ENCODE measurements around the gene OR2A12.
"Not testable (repeated sequence)": the region's sequence is repeated elsewhere in the genome, so short reads cannot be mapped to it uniquely, and the experiment has no call there.

Gene OR2A12, protein sequence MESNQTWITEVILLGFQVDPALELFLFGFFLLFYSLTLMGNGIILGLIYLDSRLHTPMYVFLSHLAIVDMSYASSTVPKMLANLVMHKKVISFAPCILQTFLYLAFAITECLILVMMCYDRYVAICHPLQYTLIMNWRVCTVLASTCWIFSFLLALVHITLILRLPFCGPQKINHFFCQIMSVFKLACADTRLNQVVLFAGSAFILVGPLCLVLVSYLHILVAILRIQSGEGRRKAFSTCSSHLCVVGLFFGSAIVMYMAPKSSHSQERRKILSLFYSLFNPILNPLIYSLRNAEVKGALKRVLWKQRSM

DNA sequence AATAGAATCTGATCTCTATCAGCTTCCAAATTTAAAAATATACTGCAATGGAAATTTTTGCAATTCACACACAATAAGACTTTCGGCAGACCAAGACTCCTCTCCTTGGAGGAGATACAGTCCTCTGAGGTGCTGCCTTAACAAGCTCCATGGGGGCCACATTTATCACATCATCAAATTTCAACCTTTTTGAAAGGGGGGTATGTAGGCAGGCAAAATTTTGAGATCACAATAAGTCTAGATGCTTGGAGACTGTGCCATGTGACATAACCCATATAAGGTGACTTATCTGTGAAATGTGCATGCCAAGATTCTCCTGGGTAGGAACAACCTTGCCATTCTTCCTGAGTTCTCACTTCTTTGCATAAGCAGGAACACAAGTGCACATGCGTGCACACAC lies at the start of gene OR2A12:
OR2A12 (plus strand) TSS at position 301 of the 400 bp plus-strand sequence. CDS start 8,830 bp downstream, outside the sequence.
- no peak for DNase-seq (ENCODE audit: low read depth in 2 of 2)

DNA sequence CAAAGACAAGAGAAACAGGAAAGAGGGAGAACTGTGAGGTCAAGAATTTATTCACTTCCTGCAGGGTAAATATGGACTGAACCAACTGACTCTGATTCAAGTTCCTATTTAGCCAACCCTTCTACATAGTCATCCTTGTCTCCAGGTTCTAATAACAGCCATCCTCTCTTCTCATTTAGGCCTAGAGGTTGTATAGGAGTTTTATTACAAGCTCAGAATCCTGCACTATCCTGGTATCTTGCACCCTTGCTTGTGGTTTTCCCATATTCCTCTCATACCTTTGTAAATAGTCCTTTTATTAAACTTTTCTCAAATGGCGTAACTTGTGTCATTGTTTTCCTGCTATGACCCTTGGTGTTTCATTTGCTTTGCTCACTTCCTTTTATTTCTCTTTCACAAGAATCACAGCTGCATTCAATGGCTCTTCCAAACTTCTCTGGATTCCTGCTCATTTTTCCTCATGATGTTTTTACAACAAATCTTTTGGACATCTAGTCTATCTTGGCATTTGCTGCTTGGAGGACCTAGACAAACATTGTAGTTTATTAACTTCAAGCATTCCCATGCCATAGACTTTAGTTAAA lies 49.7 kb upstream of the OR2A12 start:
- DNase-seq (ENCODE audit: low read depth in 2 of 2): no peak

DNA sequence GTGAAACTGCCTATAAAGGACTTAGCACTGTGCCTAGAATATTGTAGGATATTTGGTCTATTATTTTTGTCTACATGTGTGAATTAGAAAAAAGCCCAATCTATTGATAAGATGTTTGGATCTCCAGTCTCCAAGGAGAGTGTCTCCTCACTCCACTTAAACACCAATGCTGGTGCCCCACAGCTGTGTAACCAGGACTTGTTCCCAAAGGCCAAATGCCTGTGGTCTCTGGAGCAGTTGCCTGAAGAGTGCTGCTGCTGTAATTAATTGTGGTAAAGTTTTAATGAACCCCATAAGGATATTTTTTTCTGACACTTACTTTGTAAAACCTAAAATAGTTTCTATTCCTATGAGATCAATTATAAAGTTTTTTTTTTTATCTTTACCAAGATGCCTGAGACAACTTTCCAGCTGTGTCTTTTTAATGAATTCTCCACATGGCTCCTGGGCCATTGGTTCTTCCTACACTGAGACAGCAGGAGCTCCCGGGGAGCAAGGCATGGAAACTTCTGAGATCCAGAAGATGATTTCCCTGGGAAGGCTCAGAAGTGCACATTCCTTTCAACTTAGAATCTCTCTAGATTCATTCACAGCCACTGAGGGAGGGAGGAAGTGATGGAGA lies 48.6 kb upstream of the OR2A12 start:
- no peak for DNase-seq (ENCODE audit: low read depth in 2 of 2)

DNA sequence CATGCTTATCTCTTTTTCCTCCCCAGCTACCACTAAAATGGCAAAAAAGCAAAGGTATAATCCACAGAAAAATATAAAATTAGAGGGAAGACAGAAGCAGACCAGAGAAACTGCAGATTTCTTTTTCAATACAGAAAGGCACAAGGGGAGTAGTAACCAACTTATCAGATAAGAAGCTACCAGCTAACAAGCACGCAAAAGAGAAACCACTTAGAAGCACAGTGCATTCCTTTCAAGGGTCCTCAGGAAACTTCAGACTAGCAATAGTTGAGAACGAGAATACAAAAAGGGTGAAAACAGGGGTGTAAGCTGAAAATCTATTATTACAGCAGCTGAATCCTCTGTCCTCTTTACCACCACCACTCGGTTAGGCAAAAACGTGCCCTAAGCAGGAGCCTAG lies 47.2 kb upstream of the OR2A12 start:
- DNase-seq (ENCODE audit: low read depth in 2 of 2): no peak

DNA sequence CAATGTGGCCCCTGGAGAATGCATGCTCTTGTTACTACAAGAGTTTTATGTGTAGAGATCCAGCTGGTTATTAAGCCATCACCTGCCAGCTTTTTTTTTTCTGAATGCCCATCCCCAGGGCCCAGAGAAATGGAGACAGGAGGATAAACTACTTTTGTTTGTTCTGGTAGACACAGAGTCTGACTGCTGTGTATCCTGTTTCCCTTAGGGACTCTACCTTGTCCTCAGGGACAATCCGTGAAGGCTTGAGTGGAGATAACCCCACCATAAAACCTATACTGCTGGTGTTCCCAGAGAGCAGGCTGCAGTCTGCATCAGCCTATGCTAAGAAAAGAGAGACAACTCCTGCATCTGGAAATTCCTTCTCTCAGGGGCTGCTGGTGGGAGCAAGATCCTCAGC lies 37.4 kb upstream of the OR2A12 start, which contains the start of gene OR2A5:
OR2A5 (plus strand) TSS at position 301 of the 400 bp plus-strand sequence. CDS start 1,454 bp downstream, outside the sequence.
- no peak for DNase-seq (ENCODE audit: low read depth in 2 of 2)

DNA sequence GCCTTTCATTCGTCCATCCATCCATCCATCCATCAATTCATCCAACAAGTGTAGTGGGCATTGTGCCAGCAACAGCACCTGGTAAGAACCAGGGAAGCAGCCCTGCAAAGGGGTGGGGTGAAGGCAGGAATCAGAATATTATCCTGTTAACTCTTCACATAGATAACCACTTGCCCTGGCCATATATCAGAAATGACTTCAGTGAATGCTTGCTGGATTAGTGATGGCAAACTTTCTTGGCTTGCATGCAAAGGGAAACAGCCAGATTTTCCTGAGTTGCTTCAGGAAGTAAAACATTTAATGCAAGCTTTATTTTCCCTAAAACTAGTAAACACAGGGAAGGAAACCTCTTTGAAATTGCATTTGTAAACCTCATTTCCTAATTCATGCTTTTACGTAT lies 36.6 kb upstream of the OR2A12 start:
- no peak for DNase-seq (ENCODE audit: low read depth in 2 of 2)

DNA sequence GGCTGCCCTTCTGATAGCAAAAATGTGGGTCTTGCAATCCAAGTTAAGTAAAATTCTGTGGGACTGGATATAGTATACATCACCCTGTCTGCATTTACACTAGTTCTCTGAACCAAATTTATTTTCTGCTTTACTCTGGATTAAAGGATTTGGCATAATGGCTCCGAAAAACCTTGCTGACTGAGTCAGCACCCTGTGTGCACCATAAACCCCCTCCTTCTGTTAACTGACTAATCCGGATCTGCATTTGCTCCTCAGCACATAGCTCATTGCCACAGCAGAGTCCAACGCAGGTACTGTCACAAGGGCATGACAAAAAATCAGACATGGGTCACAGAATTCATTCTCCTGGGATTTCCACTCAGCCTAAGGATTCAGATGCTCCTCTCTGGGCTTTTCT lies 36.0 kb upstream of the OR2A12 start:
- no peak for DNase-seq (ENCODE audit: low read depth in 2 of 2)

DNA sequence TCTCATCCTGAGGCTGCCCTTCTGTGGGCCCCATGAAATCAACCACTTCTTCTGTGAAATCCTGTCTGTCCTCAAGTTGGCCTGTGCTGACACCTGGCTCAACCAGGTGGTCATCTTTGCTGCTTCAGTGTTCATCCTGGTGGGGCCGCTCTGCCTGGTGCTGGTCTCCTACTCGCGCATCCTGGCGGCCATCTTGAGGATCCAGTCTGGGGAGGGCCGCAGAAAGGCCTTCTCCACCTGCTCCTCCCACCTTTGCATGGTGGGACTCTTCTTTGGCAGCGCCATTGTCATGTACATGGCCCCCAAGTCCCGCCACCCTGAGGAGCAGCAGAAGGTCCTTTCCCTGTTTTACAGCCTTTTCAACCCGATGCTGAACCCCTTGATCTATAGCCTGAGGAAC lies 35.2 kb upstream of the OR2A12 start:
- DNase-seq (ENCODE audit: low read depth in 2 of 2): not testable (repeated sequence)

DNA sequence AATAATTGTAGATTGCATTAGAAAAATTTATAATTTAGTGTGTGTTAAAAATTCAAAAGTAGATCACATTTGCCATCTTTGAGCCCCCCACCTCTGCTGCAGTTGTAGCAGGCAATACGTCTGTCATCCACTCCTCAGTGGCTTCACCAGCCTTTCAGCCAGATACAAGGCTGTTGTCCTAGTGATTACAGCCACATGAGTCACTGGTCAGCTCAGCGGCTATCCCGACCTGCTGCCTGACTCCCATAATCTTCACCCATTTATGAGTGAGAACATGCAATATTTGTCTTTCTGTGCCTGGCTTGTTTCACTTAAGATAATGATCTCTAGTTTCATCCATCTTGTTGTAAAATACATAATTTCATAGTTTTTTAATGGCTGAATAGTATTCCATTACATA lies 28.1 kb upstream of the OR2A12 start:
- no peak for DNase-seq (ENCODE audit: low read depth in 2 of 2)

DNA sequence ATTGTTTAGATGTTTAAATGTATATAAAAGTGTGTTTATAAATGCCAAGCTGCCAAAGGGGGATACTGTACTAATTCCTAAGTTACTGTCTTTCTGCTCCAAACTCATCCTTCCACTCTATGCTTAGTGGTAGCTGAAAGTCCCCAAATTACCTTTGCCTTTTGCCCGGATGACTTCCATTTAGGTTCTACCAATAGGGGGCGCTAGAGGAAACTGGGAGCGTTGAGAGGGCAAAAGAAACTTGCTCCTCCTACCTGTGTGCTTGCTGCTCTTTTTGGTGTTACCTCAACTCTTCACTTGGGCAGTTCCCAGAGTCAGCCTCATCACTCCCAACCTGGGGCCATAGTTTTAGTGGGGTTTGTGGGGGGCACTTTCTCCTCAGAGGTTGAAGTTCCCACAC lies 22.4 kb upstream of the OR2A12 start:
- no peak for DNase-seq (ENCODE audit: low read depth in 2 of 2)

DNA sequence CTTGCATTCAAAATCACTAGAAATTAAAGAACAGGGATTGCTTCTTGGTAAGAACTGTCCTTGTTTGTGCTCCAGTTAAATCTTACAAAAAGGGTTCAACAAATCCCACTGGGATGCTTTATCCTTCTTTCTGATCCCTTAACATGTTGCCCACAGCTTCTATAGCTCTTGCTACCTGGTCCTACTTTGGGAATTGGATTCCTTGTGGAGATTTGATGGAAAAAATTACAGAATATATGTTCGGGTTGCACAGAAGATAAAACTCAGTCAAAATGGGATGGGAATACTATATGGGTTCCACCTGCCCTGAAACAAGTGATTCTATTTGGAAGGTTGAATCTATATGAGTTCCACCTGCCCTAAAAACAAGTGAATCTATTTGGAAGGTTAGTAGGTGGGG lies 16.6 kb upstream of the OR2A12 start, which contains the start of gene OR2A25:
OR2A25 (plus strand) TSS at position 301 of the 400 bp plus-strand sequence. CDS start 4,409 bp downstream, outside the sequence.
- no peak for DNase-seq (ENCODE audit: low read depth in 2 of 2)

DNA sequence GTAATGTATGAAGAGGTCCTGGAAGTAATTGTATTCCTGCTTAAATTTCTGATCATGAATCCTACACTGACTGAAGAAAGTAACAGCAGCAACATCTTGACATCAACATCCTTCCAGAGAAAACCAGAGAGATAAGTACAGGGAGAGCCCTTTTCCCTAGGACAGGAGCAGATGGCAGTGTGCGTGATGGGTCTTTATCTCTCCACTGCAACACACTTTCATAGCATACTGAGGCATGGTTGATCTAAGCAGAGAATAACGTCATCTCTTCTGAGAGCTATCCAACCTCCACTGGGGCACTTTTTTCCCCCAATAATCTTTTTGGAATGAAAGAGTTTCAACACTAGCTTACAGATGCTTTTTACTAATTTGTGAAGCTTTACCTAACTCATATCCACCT lies 16.1 kb upstream of the OR2A12 start:
- no peak for DNase-seq (ENCODE audit: low read depth in 2 of 2)

DNA sequence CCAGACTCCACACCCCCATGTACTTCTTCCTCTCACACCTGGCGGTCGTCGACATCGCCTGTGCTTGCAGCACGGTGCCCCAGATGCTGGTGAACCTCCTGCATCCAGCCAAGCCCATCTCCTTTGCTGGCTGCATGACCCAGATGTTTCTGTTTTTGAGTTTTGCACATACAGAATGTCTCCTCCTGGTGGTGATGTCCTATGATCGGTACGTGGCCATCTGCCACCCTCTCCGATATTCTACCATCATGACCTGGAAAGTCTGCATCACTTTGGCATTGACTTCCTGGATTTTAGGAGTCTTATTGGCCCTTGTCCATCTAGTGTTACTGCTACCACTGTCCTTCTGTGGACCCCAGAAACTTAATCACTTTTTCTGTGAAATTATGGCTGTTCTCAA lies 11.7 kb upstream of the OR2A12 start:
- DNase-seq (ENCODE audit: low read depth in 2 of 2): no peak

DNA sequence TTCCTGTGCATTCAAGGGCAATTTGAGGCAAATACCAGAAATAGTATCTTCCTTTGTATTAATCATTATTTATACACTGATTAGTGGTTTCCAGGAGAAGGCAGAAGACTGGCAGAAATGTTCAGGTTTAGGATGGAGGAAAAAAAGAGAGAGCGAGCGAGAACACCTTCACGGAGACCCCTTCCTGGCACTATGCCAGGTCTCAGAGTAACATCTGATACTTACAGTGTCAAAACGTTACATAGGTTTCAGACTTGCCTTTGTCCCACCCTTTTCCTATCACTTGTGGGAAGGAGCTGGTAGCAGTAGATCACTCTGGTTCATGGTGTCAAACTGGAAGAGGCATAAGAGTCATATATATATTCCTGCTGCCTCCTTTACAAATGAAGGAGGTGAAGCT lies 652 bp downstream of the OR2A12 start:
- DNase-seq (ENCODE audit: low read depth in 2 of 2): no peak

DNA sequence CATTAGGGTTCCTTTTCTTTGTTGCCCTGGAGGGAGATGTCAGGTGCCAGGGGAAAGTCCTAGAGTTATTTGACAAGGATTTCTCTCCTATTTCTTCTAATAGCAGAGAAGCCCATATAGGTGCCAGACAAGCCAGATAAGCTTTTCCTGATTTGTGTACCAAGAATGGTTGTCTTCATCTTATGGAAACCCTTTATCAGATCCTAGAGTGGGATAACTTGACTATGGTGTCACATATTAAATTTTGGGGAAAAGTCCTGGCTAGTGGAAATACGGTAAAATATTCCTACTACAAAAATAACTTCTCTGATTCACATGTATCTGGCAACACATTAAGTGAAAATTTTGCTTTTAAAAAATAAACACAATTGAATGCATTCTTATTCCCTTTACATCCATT lies 1.2 kb downstream of the OR2A12 start:
- no peak for DNase-seq (ENCODE audit: low read depth in 2 of 2)

DNA sequence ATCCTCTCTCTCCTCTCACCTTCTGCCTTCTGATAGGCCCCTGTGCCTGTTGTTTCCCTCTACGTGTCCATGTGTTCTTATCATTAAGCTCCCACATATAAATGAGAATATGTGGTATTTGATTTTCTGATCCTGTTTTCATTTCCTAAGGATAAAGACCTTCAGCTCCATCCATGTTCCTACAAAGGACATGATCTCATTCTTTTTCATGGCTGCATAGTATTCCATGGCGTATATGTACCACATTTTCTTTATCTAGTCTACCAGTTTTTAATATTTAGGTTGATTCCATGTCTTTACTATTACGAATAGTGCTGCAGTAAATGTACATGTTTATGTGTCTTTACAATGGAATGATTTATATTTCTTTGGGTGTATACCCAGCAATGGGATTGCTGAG lies 4.6 kb downstream of the OR2A12 start:
- DNase-seq (ENCODE audit: low read depth in 2 of 2): no peak

DNA sequence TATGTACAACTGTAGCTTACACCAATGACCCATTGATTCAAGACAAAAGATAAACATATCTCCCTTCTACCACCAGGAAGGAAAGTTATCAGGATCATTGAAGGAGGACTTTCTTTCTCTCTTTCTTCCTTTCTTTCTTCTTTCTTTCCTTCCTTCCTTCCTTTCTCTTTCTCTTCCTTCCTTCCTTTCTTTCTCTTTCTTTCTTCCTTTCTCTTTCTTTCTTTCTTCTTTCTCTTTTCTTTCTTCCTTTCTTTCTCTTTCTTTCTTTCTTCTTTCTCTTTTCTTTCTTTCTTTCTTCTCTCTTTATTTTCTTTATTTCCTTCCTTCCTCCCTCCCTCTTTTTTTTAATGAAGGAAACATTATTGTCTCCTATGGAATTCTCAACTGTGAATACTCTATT lies 12.7 kb downstream of the OR2A12 start:
- DNase-seq (ENCODE audit: low read depth in 2 of 2): no peak

DNA sequence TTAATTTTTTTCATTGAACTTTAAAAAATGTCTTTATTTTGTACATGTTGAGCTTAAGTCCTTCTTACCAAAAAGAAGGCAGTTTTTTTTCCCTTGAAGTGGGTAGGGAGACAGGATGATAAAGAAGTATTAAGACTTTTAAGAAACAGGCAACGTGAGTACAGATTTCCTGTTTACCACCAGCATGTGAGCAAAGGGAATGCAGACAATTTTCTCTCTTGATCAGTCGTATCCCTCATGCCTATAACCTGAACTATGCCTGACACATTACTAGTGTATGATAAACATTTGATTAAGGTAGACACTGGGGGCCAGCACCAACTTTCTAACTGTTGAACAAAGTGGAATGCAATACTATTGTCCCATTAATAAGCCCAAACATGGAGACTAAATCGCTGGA lies 14.5 kb downstream of the OR2A12 start:
- DNase-seq (ENCODE audit: low read depth in 2 of 2): no peak

DNA sequence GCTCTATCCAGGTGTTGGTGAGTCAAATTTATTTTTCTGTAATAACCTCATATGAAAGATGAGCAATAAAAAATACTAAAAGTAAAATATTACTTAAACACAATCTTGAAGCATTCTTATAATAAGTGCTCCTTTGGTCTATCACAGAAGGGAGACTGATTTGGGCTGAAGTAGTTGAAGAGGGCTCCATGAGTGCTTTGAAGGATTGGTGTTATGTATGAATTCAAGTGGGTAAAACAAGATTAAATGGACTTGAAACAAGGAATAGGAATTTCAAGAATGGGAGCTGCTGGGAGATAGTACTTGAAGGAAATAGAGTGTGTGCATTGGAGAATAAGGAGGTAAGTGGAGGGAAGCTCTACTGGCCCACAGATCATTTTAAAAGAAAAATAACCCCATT lies 16.0 kb downstream of the OR2A12 start:
- no peak for DNase-seq (ENCODE audit: low read depth in 2 of 2)

DNA sequence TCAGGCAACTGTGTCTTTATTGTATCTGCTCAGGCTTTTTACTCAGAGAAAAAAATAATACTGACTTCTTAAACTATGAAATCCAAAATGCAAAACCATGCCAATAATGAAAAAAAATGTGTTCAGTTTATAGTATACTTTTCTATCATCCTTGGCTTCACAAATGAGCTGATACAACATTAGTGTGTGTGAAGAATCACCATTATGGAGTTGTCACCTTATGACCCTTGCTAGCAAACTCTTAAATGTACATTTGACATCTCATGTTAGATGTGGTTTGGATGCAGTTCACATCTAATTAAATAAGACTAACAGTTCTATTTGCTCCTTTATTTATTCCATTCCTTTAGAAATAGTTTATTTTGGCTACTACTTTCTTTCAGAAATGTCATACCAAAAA lies 19.1 kb downstream of the OR2A12 start:
- DNase-seq (ENCODE audit: low read depth in 2 of 2): no peak

DNA sequence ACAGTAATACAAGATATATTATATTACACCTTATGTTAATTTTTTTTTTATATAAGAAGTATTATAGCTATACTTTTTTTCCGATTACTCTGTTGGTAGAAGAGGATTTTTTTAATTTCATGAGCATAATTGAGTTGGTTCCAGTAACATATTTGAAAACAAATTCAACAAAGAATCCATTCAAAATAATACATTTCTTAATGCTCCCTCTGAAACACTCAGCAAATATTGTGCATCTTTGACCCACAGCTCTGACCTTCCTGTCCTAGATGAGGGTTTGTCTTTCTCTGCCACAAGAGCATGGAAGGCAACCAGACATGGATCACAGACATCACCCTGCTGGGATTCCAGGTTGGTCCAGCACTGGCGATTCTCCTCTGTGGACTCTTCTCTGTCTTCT lies 23.2 kb downstream of the OR2A12 start, which contains the start of gene OR2A2:
OR2A2 (plus strand) TSS at position 301 of the 400 bp plus-strand sequence; CDS start at position 301, 0 bp downstream.
- DNase-seq (ENCODE audit: low read depth in 2 of 2): no peak

DNA sequence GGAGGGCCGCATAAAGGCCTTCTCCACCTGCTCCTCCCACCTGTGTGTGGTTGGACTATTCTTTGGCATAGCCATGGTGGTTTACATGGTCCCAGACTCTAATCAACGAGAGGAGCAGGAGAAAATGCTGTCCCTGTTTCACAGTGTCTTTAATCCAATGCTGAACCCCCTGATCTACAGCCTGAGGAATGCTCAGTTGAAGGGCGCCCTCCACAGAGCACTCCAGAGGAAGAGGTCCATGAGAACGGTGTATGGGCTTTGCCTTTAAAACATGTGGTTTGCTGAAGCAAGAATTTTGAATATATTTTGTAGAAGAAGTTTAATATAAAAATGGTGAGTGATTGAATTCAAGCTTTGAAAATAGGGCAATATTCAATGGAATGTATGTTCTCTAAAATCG lies 24.2 kb downstream of the OR2A12 start:
- DNase-seq (ENCODE audit: low read depth in 2 of 2): no peak

DNA sequence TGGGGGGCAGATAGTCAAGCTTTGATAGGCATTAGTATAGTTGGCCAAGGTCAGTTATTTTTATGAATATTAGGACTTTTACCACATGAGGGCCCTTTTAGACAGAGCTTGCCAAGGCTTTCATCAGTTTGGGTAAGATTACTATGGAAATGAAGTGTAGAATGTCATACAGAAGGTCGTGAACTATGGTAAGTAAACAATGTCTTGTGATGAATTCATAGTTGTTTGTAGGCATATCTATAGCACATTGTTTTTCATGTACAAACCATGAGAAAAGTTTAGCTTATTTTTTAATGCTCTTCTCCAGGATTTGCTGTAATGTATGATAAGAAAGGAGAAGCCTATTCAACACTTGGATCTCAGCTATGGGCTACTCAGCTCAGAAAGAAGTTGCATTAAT lies 27.6 kb downstream of the OR2A12 start:
- no peak for DNase-seq (ENCODE audit: low read depth in 2 of 2)
